ENCODE data around the gene CCL11.

- TF ChIP-seq, protein P1, sequence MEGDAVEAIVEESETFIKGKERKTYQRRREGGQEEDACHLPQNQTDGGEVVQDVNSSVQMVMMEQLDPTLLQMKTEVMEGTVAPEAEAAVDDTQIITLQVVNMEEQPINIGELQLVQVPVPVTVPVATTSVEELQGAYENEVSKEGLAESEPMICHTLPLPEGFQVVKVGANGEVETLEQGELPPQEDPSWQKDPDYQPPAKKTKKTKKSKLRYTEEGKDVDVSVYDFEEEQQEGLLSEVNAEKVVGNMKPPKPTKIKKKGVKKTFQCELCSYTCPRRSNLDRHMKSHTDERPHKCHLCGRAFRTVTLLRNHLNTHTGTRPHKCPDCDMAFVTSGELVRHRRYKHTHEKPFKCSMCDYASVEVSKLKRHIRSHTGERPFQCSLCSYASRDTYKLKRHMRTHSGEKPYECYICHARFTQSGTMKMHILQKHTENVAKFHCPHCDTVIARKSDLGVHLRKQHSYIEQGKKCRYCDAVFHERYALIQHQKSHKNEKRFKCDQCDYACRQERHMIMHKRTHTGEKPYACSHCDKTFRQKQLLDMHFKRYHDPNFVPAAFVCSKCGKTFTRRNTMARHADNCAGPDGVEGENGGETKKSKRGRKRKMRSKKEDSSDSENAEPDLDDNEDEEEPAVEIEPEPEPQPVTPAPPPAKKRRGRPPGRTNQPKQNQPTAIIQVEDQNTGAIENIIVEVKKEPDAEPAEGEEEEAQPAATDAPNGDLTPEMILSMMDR (IDR thresholded peaks at IDR 0.05; ENCODE audit: insufficient read depth, low read length, poor library complexity, severe bottlenecking), result no peak
- no peak for TF ChIP-seq EZH2phosphoT487 (conservative IDR thresholded peaks at IDR 0.05; ENCODE audit: low read length)
These were observed 23.8 kb upstream of the CCL11 start for GRCh38 chr17:34261568-34262337.
